B cell (primary cell): ENCODE measurements around the gene NBR1. TPM values are rescaled to one million over a fixed set of nuclear protein-coding genes. Genes with fewer than 3 reads are reported as not detected.
A peak's percentile ranks its signal among the peaks of the same experiment; 100 is the strongest.

Experiments
- ATAC-seq: fragments of 200-7000 bp; cut with Tn5 transposase; one replicate; pipeline ENCODE4 v1.10.0; 2021; ENCODE audit warnings: low read depth, mild to moderate bottlenecking, moderate number of reproducible peaks, moderate library complexity
- CTCF ChIA-PET: fragments of 350-600 bp; sonication (Branson Sonifier 250); formaldehyde crosslinking; loops from one replicate; lab custom pipeline; 2021; ENCODE audit warnings: antibody characterized with exemption, inconsistent platforms; lab: Charles Lee
- POLR2A ChIA-PET: fragments of 350-600 bp; sonication (Branson Sonifier 250); formaldehyde crosslinking; loops from one replicate; lab custom pipeline; 2021; ENCODE audit warnings: antibody characterized with exemption; lab: Charles Lee
- DNase-seq: peaks from one replicate; pipeline ENCODE4 v3.0.0; 2013
- H2AFZ ChIP-seq: 2 replicates; pipeline ENCODE4 v1.6.1; 2012; ENCODE audit warnings: mild to moderate bottlenecking, low read depth, low read length; ENCODE audit not compliant: insufficient read depth, poor library complexity, severe bottlenecking
- H3K27ac ChIP-seq, 2 donors: 1 replicate in 1 of 2; 2 replicates in 1 of 2; pipeline ENCODE4 v1.5.1; 2012 to 2013; ENCODE audit warnings: low read length in 2 of 2, mild to moderate bottlenecking in 2 of 2, moderate library complexity in 1 of 2
- H3K27me3 ChIP-seq, 4 experiments: fragments of 200-600 bp in 1 of 4; sonication (generic) in 1 of 4; replicated peaks in 1 of 4; 1 replicate in 2 of 4; 2 replicates in 2 of 4; pipeline versions ENCODE4 v1.6.1 to v1.7.0; 2013 to 2016; ENCODE audit warnings: low read length in 3 of 4, mild to moderate bottlenecking in 2 of 4, mixed read lengths in 1 of 4, moderate library complexity in 1 of 4; ENCODE audit not compliant: insufficient read depth in 4 of 4, control insufficient read depth in 3 of 4; ENCODE audit errors: control extremely low read depth in 1 of 4
- H3K36me3 ChIP-seq, 2 experiments: replicated peaks in 1 of 2; 1 replicate in 1 of 2; 2 replicates in 1 of 2; pipeline versions ENCODE4 v1.6.1 to v1.7.1; 2013; ENCODE audit warnings: low read length in 1 of 2; ENCODE audit not compliant: insufficient read depth in 2 of 2, control insufficient read depth in 1 of 2; ENCODE audit errors: control extremely low read depth in 1 of 2, extremely low read depth in 1 of 2
- H3K4me1 ChIP-seq, 2 donors: fragments of 200-600 bp in 1 of 2; sonication (generic) in 1 of 2; 1 replicate in 1 of 2; 2 replicates in 1 of 2; pipeline versions ENCODE4 v1.5.1 to v1.6.1; 2013 to 2017; ENCODE audit warnings: low read length in 2 of 2; ENCODE audit not compliant: control insufficient read depth in 2 of 2, insufficient read depth in 2 of 2
- H3K4me2 ChIP-seq: replicated peaks from 2 replicates; pipeline ENCODE3; 2012; ENCODE audit warnings: mild to moderate bottlenecking, low read depth, low read length; ENCODE audit not compliant: poor library complexity, severe bottlenecking
- H3K4me3 ChIP-seq, 5 experiments: fragments of 200-600 bp in 1 of 5; sonication (generic) in 1 of 5; 1 replicate in 3 of 5; 2 replicates in 2 of 5; pipeline versions ENCODE4 v1.5.1 to v1.7.0; 2011 to 2016; ENCODE audit warnings: low read length in 4 of 5, mild to moderate bottlenecking in 4 of 5, low read depth in 2 of 5, control low read depth in 1 of 5, moderate library complexity in 1 of 5; ENCODE audit not compliant: insufficient read depth in 1 of 5; ENCODE audit errors: control extremely low read depth in 1 of 5, extremely low read depth in 1 of 5
- H3K79me2 ChIP-seq: fragments of 200-600 bp; sonication (generic); one replicate; pipeline ENCODE4 v1.6.0; 2016; ENCODE audit warnings: low read length; ENCODE audit not compliant: control insufficient read depth, insufficient read depth
- H3K9ac ChIP-seq: fragments of 200-600 bp; sonication (generic); 2 replicates; pipeline ENCODE4 v1.6.1; 2017; ENCODE audit warnings: mild to moderate bottlenecking, low read length, moderate library complexity
- H3K9me3 ChIP-seq, 3 donors: one replicate each; pipeline versions ENCODE4 v1.6.1 to v1.7.1; 2013; ENCODE audit warnings: low read length in 2 of 3; ENCODE audit not compliant: control insufficient read depth in 2 of 3, insufficient read depth in 1 of 3; ENCODE audit errors: control extremely low read depth in 1 of 3
- H4K20me1 ChIP-seq: 2 replicates; pipeline ENCODE4 v1.6.0; 2012; ENCODE audit warnings: mild to moderate bottlenecking, low read length; ENCODE audit not compliant: insufficient read depth, control insufficient read depth, poor library complexity, severe bottlenecking
- H3K27ac Mint-ChIP-seq: one replicate; pipeline ENCODE4 v1.8.0; 2021; ENCODE audit warnings: mixed read lengths
- H3K27me3 Mint-ChIP-seq: one replicate; pipeline ENCODE4 v1.8.0; 2021; ENCODE audit warnings: mixed read lengths
- H3K4me1 Mint-ChIP-seq: one replicate; pipeline ENCODE4 v1.8.0; 2021; ENCODE audit warnings: mixed read lengths
- H3K4me3 Mint-ChIP-seq: one replicate; pipeline ENCODE4 v1.8.0; 2021; ENCODE audit warnings: mixed read lengths
- H3K9me3 Mint-ChIP-seq: one replicate; pipeline ENCODE4 v1.8.0; 2022; ENCODE audit warnings: mixed read lengths; ENCODE audit not compliant: insufficient read depth
- CTCF ChIP-seq: fragments of 200-600 bp; IDR thresholded peaks from one replicate; pipeline ENCODE4 v1.8.0; 2022; ENCODE audit warnings: antibody characterized with exemption, mild to moderate bottlenecking
- EZH2 ChIP-seq: IDR thresholded peaks from 2 replicates; pipeline ENCODE4 v1.6.1; 2012; ENCODE audit warnings: borderline replicate concordance, low read depth, mild to moderate bottlenecking, moderate library complexity, low read length; ENCODE audit not compliant: insufficient read depth, poor library complexity, severe bottlenecking
- WGBS: methylation state at CpG from one replicate; pipeline ENCODE4 v1.1.5; 2013; ENCODE audit warnings: missing lambda C conversion rate; ENCODE audit not compliant: insufficient coverage; 5-methylcytosine and 5-hydroxymethylcytosine counted together
- intact Hi-C: fragments of 100-400 bp; cut with micrococcal nuclease; formaldehyde crosslinking; loops from one replicate; pipeline ENCODE4 v1.10.0; 2022
- polyA plus RNA-seq: library from polyadenylated mRNA; depleted of rRNA; stranded (reverse); fragments of >200 nt; gene quantifications from 2 replicates; pipeline ENCODE4 v1.2.3, GENCODE V29; 2012
- total RNA-seq, 2 donors: library from RNA; stranded (reverse); fragments of 120-200 nt in 1 of 2; gene quantifications; 1 replicate in 1 of 2; 2 replicates in 1 of 2; pipeline versions ENCODE4 v1.2.3 to v1.2.4, GENCODE V29; 2013 to 2022

Gene NBR1
- total and polyA plus RNA-seq, 2 donors (not counting 1 experiment from before 2014, with no cell fraction given): 18.8 to 43.9 TPM

GRCh38 chr17:43125967-43126910, 44.8 kb upstream of the NBR1 start:
- intact Hi-C loops: loop anchor here (1.0 to 2.0 kb wide), 6 partner anchors 44 to 357 kb away; partner anchors contain the start of genes DHX8, IFI35, RPL27 and TMEM106A
- Histone ChIP-seq H3K36me3 (peaks cover 0 to 6% of the 10 kb centered on the region in 2 experiments), H4K20me1 (no peaks in the 10 kb centered on the region), H3K4me3 (peak overlapping the region; percentile 68 to 97 (median 92)), H2AFZ (peak overlapping the region; percentile 91), H3K4me2 (peak overlapping the region; percentile 93), H3K27ac (peak overlapping the region; percentile 60 to 82), H3K79me2 (peaks cover 28% of the 10 kb centered on the region), H3K4me1 (peaks cover 12 to 24% of the 10 kb centered on the region in 2 donors), H3K9me3 (no peaks in the 10 kb centered on the region), H3K27me3 (no peaks in the 10 kb centered on the region), H3K9ac (peak overlapping the region; percentile 88)
- DNase-seq (peak; percentile 24), ATAC-seq (no peak)
- ChIA-PET POLR2A (no interaction called here), CTCF (no interaction called here)
- Mint-ChIP-seq H3K9me3 (no peaks in the 10 kb centered on the region), H3K27me3 (no peaks in the 10 kb centered on the region), H3K4me1 (peaks cover 35% of the 10 kb centered on the region), H3K27ac (peak overlapping the region; percentile 91), H3K4me3 (peak overlapping the region; percentile 91)
- TF ChIP-seq CTCF (no peak), EZH2 (no peak)
- WGBS: 90% methylated on average over 52 of the region's 59 CpGs

DNA sequence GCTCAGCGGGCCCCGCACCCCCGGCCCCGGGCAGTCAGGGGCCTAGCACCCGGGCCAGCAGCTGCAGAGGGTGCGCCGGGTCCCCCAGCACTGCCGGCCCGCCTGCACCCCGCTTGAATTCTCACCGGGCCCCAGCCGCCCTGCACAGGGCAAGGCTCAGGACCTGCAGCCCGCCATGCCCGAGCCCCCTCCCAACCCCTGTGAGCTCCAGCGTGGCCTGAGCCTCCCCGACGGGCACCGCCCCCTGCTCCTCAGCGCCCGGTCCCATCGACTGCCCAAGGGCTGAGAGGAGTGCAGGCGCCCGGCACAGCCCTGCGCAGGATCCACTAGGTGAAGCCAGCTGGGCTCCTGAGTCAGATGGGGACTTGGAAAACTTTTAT, 44.1 kb upstream of the NBR1 start:
- peak; percentile 11 for DNase-seq
- Mint-ChIP-seq H3K4me3 (peak overlapping the region; percentile 73), H3K4me1 (peaks cover 35% of the 10 kb centered on the region), H3K9me3 (no peaks in the 10 kb centered on the region), H3K27me3 (no peaks in the 10 kb centered on the region), H3K27ac (no peak overlapping the region)
- H2AFZ ChIP-seq: no peak overlapping the region
- no peak overlapping the region for H3K9ac ChIP-seq
- POLR2A ChIA-PET: interaction anchor here (0.6 to 1.3 kb wide), 2 partner anchors 44 to 1072 kb away, joined by 5 read pairs; partner anchors contain the start of gene NBR1
- peaks cover 12 to 24% of the 10 kb centered on the region in 2 donors for H3K4me1 ChIP-seq
- H3K27ac ChIP-seq: no peak overlapping the region
- TF ChIP-seq CTCF: no peak
- no peak for TF ChIP-seq EZH2
- 97% methylated on average over 24 of the region's 24 CpGs for WGBS
- CTCF ChIA-PET: no interaction called here
- intact Hi-C loops: no loop called here
- ATAC-seq: no peak
- no peaks in the 10 kb centered on the region for H4K20me1 ChIP-seq
- no peak overlapping the region for H3K4me3 ChIP-seq
- H3K9me3 ChIP-seq: no peaks in the 10 kb centered on the region
- no peaks in the 10 kb centered on the region for H3K27me3 ChIP-seq
- H3K4me2 ChIP-seq: no peak overlapping the region
- H3K36me3 ChIP-seq: peaks cover 0 to 6% of the 10 kb centered on the region in 2 experiments
- H3K79me2 ChIP-seq: peaks cover 28% of the 10 kb centered on the region
